K562 (cell line): Measurements from ENCODE around the gene RPL3.
"Not testable (repeated sequence)": the region's sequence is repeated elsewhere in the genome, so short reads cannot be mapped to it uniquely, and the experiment has no call there.

ENCODE experiments used
- BHLHE40 ChIP-seq: IDR thresholded peaks from 2 replicates; pipeline ENCODE4 v1.6.1; 2011; ENCODE audit warnings: low read length, improper control_type of control experiment
- CEBPB ChIP-seq: fragments of 450-650 bp; IDR thresholded peaks from 2 replicates; pipeline ENCODE4 v1.6.1; 2016; ENCODE audit warnings: missing genetic modification characterization, missing compliant biosample characterization
- CEBPG ChIP-seq, 3 experiments: fragments of 200-800 bp in 1 of 3; sonication (Bioruptor generic) in 1 of 3; sonication (generic) in 1 of 3; formaldehyde crosslinking in 1 of 3; IDR thresholded peaks in 2 of 3; conservative IDR thresholded peaks in 1 of 3; 2 replicates each; pipeline versions ENCODE4 v1.6.1 to v1.8.0; 2016 to 2022; ENCODE audit warnings: missing compliant biosample characterization in 2 of 3, missing genetic modification characterization in 2 of 3, mild to moderate bottlenecking in 1 of 3, missing genetic modification reagents in 1 of 3
- CTCF ChIP-seq, 3 experiments: IDR thresholded peaks in 2 of 3; conservative IDR thresholded peaks in 1 of 3; 2 replicates each; pipeline ENCODE4 v1.5.1; 2011 to 2012; ENCODE audit warnings: low read length in 3 of 3, mild to moderate bottlenecking in 3 of 3, control low read depth in 2 of 3, improper control_type of control experiment in 1 of 3, inconsistent platforms in 1 of 3, low read depth in 1 of 3, mixed read lengths in 1 of 3, moderate library complexity in 1 of 3; ENCODE audit not compliant: insufficient read depth in 2 of 3
- DMBX1 ChIP-seq: fragments of 250-450 bp; sonication (Bioruptor Pico); IDR thresholded peaks from 2 replicates; pipeline ENCODE4 v1.8.0; 2022; ENCODE audit warnings: inconsistent platforms, mild to moderate bottlenecking, moderate library complexity, borderline replicate concordance
- E2F6 ChIP-seq, 2 experiments: IDR thresholded peaks; 2 replicates each; pipeline ENCODE4 v1.6.1; 2011; ENCODE audit warnings: borderline replicate concordance in 1 of 2, control low read depth in 1 of 2, low read depth in 1 of 2, low read length in 1 of 2, mild to moderate bottlenecking in 1 of 2, mixed read lengths in 1 of 2, moderate library complexity in 1 of 2; ENCODE audit not compliant: insufficient read depth in 1 of 2, insufficient read length in 1 of 2, poor library complexity in 1 of 2, severe bottlenecking in 1 of 2; ENCODE audit errors: extremely low read depth in 1 of 2
- MAFK ChIP-seq: IDR thresholded peaks from 2 replicates; pipeline ENCODE4 v1.6.1; 2011; ENCODE audit warnings: low read length, improper control_type of control experiment
- POLR2AphosphoS5 ChIP-seq: IDR thresholded peaks from 2 replicates; pipeline ENCODE4 v1.6.1; 2011; ENCODE audit warnings: mild to moderate bottlenecking, low read depth, low read length, moderate library complexity; ENCODE audit not compliant: control insufficient read depth, insufficient read depth
- TAF15 ChIP-seq: fragments of 200-400 bp; formaldehyde crosslinking; IDR thresholded peaks from 2 replicates; pipeline ENCODE4 v1.6.1; 2017; ENCODE audit warnings: mild to moderate bottlenecking, low read depth, low read length, moderate library complexity
- ZBTB33 ChIP-seq: sonication (generic); formaldehyde crosslinking; IDR thresholded peaks from 2 replicates; pipeline ENCODE4 v1.8.1; 2023; ENCODE audit warnings: mild to moderate bottlenecking, missing genetic modification reagents
- ZNF778 ChIP-seq: fragments of 450-650 bp; formaldehyde crosslinking; IDR thresholded peaks from 2 replicates; pipeline ENCODE4 v1.4.0; 2020; ENCODE audit warnings: mild to moderate bottlenecking, moderate library complexity

- TF ChIP-seq CEBPG (CRISPR knock-in tag; IDR thresholded peaks at IDR 0.05); CEBPG (tag; conservative IDR thresholded peaks at IDR 0.05 in 1 of 2, IDR thresholded peaks at IDR 0.05 in 1 of 2); CTCF (IDR thresholded peaks at IDR 0.05 in 2 of 3, conservative IDR thresholded peaks at IDR 0.05 in 1 of 3; ENCODE audit: insufficient read depth in 2 of 3, low read depth in 1 of 3, low read length in 3 of 3); E2F6 (IDR thresholded peaks at IDR 0.05; ENCODE audit: borderline replicate concordance in 1 of 2, extremely low read depth in 1 of 2, insufficient read depth in 1 of 2, insufficient read length in 1 of 2, low read depth in 1 of 2, low read length in 1 of 2, poor library complexity in 1 of 2, severe bottlenecking in 1 of 2); BHLHE40; MAFK; ZNF778; DMBX1 (CRISPR knock-in tag); CEBPB (tag); TAF15; POLR2AphosphoS5; ZBTB33: not testable (repeated sequence)
Observed at GRCh38 chr22:39330553-39330952, 11.1 kb upstream of the RPL3 start.
